SHP77 treated with DMSO at 0.1 percent for 48 hours (cell line): ENCODE measurements around the gene AXL.

ENCODE experiments used
- DNase-seq: peaks from one replicate; lab custom pipeline; 2025; lab: John Stamatoyannopoulos, UW

Gene AXL

GRCh38 chr19:41308450-41309179 is 89.6 kb downstream of the AXL start:
- peak; percentile 60 for DNase-seq

- DNase-seq, result no peak
These were observed 90.4 kb downstream of the AXL start for GRCh38 chr19:41309180-41310032.

DNA sequence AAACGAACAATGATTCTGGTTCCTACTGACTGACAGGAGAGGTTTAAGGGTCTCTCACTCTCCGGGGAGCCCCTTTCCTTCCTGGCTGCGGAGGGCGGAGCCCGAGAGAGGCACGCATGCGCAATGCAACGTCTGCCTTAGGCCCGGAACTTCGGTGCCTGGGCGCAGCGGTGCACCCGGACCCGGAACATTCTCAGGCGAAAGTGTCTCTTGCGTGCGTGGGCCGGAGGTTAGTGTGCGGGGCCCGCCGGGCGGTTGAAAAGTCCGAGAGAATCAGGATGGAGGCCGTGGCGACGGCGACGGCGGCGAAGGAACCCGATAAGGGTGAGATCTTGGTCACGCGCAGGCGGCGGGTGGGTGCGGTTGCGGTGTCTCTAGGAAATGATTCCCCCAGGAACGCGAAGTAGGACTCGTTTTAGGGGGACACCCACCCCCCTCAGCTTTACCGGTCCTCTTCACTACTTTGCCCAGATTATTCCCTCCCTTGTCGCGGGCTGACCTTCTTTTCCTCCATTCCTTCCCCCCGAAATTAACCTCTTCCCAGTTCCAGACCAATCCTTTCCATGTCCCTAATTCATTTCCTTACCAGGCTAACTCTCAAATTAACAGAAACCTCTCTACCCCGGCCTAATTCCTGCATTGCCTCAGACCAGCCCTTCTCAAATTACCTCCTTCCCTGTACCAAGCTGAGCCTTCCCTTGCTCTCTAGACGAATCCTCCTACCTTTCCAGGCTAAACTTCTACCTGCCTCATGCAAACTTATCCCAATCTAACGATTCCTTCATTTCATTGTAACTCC is 91.2 kb downstream of the AXL start, which contains the start of gene CCDC97:
CCDC97 (plus strand) TSS at position 140 of the 799 bp plus-strand sequence; CDS start at position 279, 139 bp downstream.
- peak; percentile 74 for DNase-seq

GRCh38 chr19:41311072-41311471 is 92.0 kb downstream of the AXL start:
- no peak for DNase-seq
